Nephron (organoid): ENCODE measurements around the gene CALML3.

ENCODE experiments used
- H3K27ac Mint-ChIP-seq, 3 experiments: 2 replicates each; pipeline ENCODE4 v1.8.0; 2020; ENCODE audit warnings: mixed read lengths in 3 of 3, mild to moderate bottlenecking in 2 of 3, moderate library complexity in 1 of 3
- H3K27me3 Mint-ChIP-seq: 2 replicates; pipeline ENCODE4 v1.8.0; 2021; ENCODE audit warnings: low read depth, mild to moderate bottlenecking, moderate library complexity, mixed read lengths
- H3K36me3 Mint-ChIP-seq: 2 replicates; pipeline ENCODE4 v1.8.0; 2020; ENCODE audit warnings: low read depth, mixed read lengths
- H3K4me1 Mint-ChIP-seq: 2 replicates; pipeline ENCODE4 v1.8.0; 2020; ENCODE audit warnings: mixed read lengths
- H3K4me3 Mint-ChIP-seq, 3 experiments: 2 replicates each; pipeline ENCODE4 v1.8.0; 2020; ENCODE audit warnings: mild to moderate bottlenecking in 3 of 3, mixed read lengths in 3 of 3, moderate library complexity in 2 of 3
- H3K9me3 Mint-ChIP-seq: 2 replicates; pipeline ENCODE4 v1.8.0; 2020; ENCODE audit warnings: mixed read lengths
- TF ChIP-seq, protein P1 (sequence below), 3 experiments: fragments of 200-600 bp; sonication (generic); IDR thresholded peaks; one replicate each; pipeline ENCODE4 v1.5.0; 2021; ENCODE audit warnings: antibody characterized with exemption in 3 of 3; ENCODE audit not compliant: unreplicated experiment in 3 of 3

CALML3 gene

DNA sequence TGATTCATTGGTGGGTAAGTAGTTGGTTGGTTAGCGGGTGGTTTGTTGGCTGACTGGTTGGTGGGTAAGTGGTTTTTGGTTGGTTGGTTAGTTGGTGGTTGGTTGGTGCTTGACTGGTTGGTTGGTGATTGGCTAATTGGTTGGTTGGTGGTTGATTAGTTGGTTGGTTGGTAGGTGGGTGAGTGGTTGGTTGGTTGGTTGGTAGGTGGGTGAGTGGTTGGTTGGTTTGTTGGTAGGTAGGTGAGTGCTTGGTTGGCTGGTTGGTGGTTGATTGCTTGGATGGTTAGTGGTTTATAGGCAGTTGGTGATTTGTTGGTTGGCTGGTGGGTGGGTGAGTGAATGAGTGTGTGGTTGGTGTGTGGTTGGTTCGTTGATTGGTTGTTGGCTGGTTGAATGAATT is 44.2 kb downstream of the CALML3 start:
- Mint-ChIP-seq H3K9me3 (no peaks in the 10 kb centered on the region), H3K4me3 (no peak overlapping the region), H3K27ac (no peak overlapping the region), H3K4me1 (peaks cover 37% of the 10 kb centered on the region), H3K36me3 (no peaks in the 10 kb centered on the region), H3K27me3 (peaks cover 9% of the 10 kb centered on the region)
- TF ChIP-seq, protein P1, sequence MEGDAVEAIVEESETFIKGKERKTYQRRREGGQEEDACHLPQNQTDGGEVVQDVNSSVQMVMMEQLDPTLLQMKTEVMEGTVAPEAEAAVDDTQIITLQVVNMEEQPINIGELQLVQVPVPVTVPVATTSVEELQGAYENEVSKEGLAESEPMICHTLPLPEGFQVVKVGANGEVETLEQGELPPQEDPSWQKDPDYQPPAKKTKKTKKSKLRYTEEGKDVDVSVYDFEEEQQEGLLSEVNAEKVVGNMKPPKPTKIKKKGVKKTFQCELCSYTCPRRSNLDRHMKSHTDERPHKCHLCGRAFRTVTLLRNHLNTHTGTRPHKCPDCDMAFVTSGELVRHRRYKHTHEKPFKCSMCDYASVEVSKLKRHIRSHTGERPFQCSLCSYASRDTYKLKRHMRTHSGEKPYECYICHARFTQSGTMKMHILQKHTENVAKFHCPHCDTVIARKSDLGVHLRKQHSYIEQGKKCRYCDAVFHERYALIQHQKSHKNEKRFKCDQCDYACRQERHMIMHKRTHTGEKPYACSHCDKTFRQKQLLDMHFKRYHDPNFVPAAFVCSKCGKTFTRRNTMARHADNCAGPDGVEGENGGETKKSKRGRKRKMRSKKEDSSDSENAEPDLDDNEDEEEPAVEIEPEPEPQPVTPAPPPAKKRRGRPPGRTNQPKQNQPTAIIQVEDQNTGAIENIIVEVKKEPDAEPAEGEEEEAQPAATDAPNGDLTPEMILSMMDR (IDR thresholded peaks at IDR 0.05; ENCODE audit: unreplicated experiment in 3 of 3), result no peak

DNA sequence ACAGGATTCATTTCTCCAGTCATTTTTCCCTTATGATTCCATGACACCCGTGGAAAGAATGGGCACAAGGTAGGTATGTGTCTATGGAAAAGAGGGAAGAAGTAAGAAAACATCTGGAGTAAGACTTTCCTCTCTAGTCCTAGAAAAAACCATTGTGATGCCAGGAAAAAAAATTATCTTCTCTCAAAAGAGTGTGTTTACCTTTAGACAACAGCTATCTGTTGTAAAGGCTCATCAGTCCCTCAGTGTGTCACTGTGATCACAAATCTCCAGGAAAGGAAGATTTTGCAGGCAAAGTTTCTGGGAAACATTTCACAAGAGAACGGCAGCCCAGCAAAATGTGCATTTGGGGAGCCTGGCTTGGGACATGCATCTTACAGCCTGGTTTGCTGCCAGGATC is 44.8 kb downstream of the CALML3 start:
- no peak overlapping the region for H3K4me3 Mint-ChIP-seq
- H3K27me3 Mint-ChIP-seq, result peaks cover 9% of the 10 kb centered on the region
- TF ChIP-seq, protein P1 (IDR thresholded peaks at IDR 0.05; ENCODE audit: unreplicated experiment in 3 of 3), result no peak

DNA sequence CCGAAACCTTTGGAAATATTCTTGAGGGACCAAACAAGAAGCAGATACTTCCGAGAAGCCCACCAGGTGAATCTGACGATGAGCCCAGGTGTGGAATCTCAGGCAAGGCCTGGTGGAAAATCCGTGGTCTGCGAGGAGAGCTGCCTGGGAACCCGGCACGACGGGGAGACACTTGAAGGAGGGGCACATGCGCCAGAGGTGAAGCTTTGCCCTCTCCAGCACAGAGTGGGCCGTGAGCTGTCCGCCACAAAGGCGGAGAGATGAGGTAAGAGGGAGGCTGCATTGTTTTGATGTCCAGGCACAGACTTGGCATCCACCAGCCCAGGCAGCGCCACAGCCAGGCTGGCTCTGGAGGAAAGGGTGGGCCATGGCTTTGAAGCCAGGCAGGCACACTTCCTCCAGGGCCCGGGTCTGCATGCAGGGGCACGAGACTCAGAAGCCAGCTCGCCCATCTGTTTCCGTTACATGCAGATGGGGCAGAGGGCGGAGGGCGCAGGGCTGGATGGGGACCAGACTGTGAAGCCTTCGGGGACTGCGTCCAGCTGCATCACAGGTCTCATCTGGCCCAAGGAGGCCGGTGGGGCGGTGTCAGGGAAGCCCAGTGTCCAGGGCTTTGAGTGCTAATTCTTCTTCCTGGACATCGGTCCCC is 45.4 kb downstream of the CALML3 start:
- Mint-ChIP-seq H3K27me3 (peaks cover 12% of the 10 kb centered on the region), H3K4me1 (peaks cover 33% of the 10 kb centered on the region), H3K36me3 (no peaks in the 10 kb centered on the region), H3K9me3 (no peaks in the 10 kb centered on the region), H3K27ac (no peak overlapping the region), H3K4me3 (no peak overlapping the region)
- TF ChIP-seq, protein P1 (IDR thresholded peaks at IDR 0.05; ENCODE audit: unreplicated experiment in 3 of 3), result no peak

More for the DNA sequence above, 44.8 kb downstream of the CALML3 start:
- no peaks in the 10 kb centered on the region for H3K36me3 Mint-ChIP-seq
- no peak overlapping the region for H3K27ac Mint-ChIP-seq
- peaks cover 35% of the 10 kb centered on the region for H3K4me1 Mint-ChIP-seq
- no peaks in the 10 kb centered on the region for H3K9me3 Mint-ChIP-seq

DNA sequence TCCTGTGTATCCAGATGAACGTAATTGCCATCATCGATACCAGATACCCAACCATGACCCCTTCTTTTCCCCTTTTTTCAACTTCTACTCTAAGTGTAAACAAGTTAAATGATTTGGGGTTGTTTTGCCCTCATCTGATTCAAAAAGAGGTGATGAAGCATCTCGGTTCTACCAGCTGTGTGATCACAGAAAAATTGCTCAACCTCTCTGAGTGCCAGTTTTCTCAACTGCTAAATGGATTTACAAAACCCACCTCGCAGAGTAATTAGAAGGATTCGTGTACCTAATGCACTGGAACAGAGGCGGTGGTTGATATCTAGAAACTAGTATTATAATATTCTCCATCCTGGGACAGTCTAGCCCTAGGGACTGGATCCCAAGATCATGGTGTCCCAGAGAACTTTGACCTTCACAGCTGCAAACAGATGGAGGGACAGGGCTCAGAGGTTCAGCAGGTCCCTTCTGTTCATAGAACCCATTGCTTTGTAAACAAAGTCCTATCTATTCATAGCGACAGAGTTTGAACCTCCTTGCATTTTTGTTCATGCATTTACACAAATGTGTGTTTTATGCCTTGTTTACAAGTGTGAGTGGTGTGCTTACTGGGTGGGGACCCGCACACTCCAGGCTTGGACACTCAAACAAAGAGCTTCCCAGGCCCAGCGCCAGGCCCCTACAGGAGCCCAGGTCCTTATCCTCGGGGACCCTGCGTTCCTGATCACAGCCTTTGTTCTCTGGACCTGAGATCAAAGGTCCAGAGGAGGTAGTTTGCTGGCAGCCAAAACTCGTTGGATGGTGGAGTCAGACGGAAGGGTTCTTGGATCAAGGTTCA is 46.4 kb downstream of the CALML3 start:
- no peak overlapping the region for H3K27ac Mint-ChIP-seq
- H3K4me1 Mint-ChIP-seq, result peaks cover 31% of the 10 kb centered on the region
- no peak overlapping the region for H3K4me3 Mint-ChIP-seq
- H3K36me3 Mint-ChIP-seq, result no peaks in the 10 kb centered on the region
- H3K9me3 Mint-ChIP-seq, result no peaks in the 10 kb centered on the region
- TF ChIP-seq, protein P1 (IDR thresholded peaks at IDR 0.05; ENCODE audit: unreplicated experiment in 3 of 3), result no peak
- peaks cover 14% of the 10 kb centered on the region for H3K27me3 Mint-ChIP-seq

DNA sequence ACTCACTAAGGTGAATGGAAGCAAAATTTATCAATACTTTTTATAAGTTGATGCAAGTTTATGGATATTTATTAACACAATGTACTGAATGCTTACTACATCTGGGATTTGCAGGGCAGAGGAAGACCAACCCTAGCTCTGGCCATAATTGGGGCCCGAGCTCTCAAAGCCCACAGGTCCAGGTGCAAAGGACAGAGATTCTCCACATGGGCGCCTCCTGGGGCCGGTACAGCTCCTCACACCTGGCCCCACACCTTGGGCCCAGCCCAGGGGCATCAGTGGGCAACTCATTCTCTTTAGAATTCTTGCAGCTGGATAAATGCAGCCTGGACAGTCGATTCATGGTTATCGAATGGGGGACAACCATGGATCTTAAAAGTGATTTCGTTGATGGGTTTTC is 47.1 kb downstream of the CALML3 start:
- TF ChIP-seq, protein P1 (IDR thresholded peaks at IDR 0.05; ENCODE audit: unreplicated experiment in 3 of 3), result no peak
- Mint-ChIP-seq H3K36me3 (no peaks in the 10 kb centered on the region), H3K9me3 (no peaks in the 10 kb centered on the region), H3K27ac (no peak overlapping the region), H3K4me3 (no peak overlapping the region), H3K27me3 (peaks cover 14% of the 10 kb centered on the region), H3K4me1 (peaks cover 31% of the 10 kb centered on the region)
